Parathyroid adenoma (tissue), 2 donors: ENCODE data around the gene SLC37A3.
"Not testable (repeated sequence)": the region's sequence is repeated elsewhere in the genome, so short reads cannot be mapped to it uniquely, and the experiment has no call there.

ENCODE experiments used
- H2AFZ ChIP-seq: fragments of 300-600 bp; sonication (generic); one replicate; pipeline ENCODE4 v1.7.0; 2017; ENCODE audit warnings: antibody characterized with exemption, mild to moderate bottlenecking
- H3K27ac ChIP-seq: fragments of 300-600 bp; sonication (generic); one replicate; pipeline ENCODE4 v1.7.0; 2017
- H3K27me3 ChIP-seq: fragments of 300-600 bp; sonication (generic); one replicate; pipeline ENCODE4 v1.7.0; 2017; ENCODE audit warnings: low read length; ENCODE audit not compliant: control insufficient read depth, insufficient read depth
- H3K36me3 ChIP-seq: fragments of 300-600 bp; sonication (generic); one replicate; pipeline ENCODE4 v1.7.0; 2017; ENCODE audit warnings: low read length; ENCODE audit not compliant: control insufficient read depth, insufficient read depth
- H3K4me1 ChIP-seq: fragments of 300-600 bp; sonication (generic); one replicate; pipeline ENCODE4 v1.7.0; 2017; ENCODE audit warnings: control low read depth
- H3K4me2 ChIP-seq: fragments of 300-600 bp; sonication (generic); one replicate; pipeline ENCODE4 v1.7.0; 2017; ENCODE audit warnings: low read length
- H3K4me3 ChIP-seq: fragments of 300-600 bp; sonication (generic); one replicate; pipeline ENCODE4 v1.7.0; 2017; ENCODE audit warnings: low read depth, low read length
- H3K79me2 ChIP-seq: fragments of 300-600 bp; sonication (generic); one replicate; pipeline ENCODE4 v1.7.0; 2017; ENCODE audit warnings: control low read depth
- H3K9ac ChIP-seq: fragments of 300-600 bp; sonication (generic); one replicate; pipeline ENCODE4 v1.7.0; 2017; ENCODE audit warnings: mild to moderate bottlenecking
- H3K9me3 ChIP-seq: fragments of 300-600 bp; sonication (generic); one replicate; pipeline ENCODE4 v1.7.0; 2017; ENCODE audit warnings: low read length; ENCODE audit not compliant: control insufficient read depth
- CTCF ChIP-seq: fragments of 300-600 bp; sonication (generic); IDR thresholded peaks from one replicate; pipeline ENCODE4 v1.7.0; 2017; ENCODE audit warnings: antibody characterized with exemption, mild to moderate bottlenecking
- donor health status: primary hyperparathyroidism.

SLC37A3 gene

DNA sequence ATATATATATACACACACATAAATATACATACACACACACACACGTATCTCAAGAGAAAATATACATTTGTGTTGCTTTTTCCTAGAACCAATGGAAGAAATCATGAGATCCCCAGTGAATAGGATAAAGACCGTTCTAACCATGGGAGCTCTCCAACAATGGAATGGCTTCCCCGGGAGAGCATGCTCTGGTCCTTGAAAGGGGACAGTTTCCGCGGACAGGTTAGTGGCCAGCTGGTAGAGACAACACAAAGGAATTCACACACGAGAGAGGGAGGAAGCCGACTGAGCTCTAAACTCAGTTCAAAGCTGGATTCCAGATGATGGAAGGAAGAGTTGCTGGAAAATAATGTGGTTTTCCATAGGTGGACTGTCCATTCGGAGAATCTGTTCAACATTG, 72.7 kb downstream of the SLC37A3 start:
- TF ChIP-seq CTCF, result no peak
- no peaks in the 10 kb centered on the region for H3K79me2 ChIP-seq
- no peaks in the 10 kb centered on the region for H3K36me3 ChIP-seq
- no peak overlapping the region for H3K4me3 ChIP-seq
- H3K9me3 ChIP-seq, result no peaks in the 10 kb centered on the region
- no peak overlapping the region for H2AFZ ChIP-seq
- H3K27me3 ChIP-seq, result no peaks in the 10 kb centered on the region
- H3K9ac ChIP-seq, result no peak overlapping the region
- no peaks in the 10 kb centered on the region for H3K4me1 ChIP-seq
- H3K27ac ChIP-seq, result no peak overlapping the region
- peak overlapping the region; percentile 36 for H3K4me2 ChIP-seq

GRCh38 chr7:140324714-140325113, 73.6 kb downstream of the SLC37A3 start:
- Histone ChIP-seq H2AFZ (no peak overlapping the region), H3K9me3 (no peaks in the 10 kb centered on the region), H3K4me2 (no peak overlapping the region), H3K27me3 (no peaks in the 10 kb centered on the region), H3K27ac (no peak overlapping the region), H3K4me1 (no peaks in the 10 kb centered on the region), H3K9ac (no peak overlapping the region), H3K36me3 (no peaks in the 10 kb centered on the region), H3K4me3 (no peak overlapping the region), H3K79me2 (no peaks in the 10 kb centered on the region)
- no peak for TF ChIP-seq CTCF

GRCh38 chr7:140322759-140323158, 75.6 kb downstream of the SLC37A3 start:
- Histone ChIP-seq H3K4me3 (no peak overlapping the region), H3K4me2 (no peak overlapping the region), H3K4me1 (no peaks in the 10 kb centered on the region), H3K27me3 (no peaks in the 10 kb centered on the region), H3K27ac (no peak overlapping the region), H3K9ac (no peak overlapping the region), H3K79me2 (no peaks in the 10 kb centered on the region), H3K9me3 (no peaks in the 10 kb centered on the region), H2AFZ (no peak overlapping the region), H3K36me3 (no peaks in the 10 kb centered on the region)
- no peak for TF ChIP-seq CTCF

- H2AFZ ChIP-seq, H3K79me2 ChIP-seq, H3K4me2 ChIP-seq, H3K9me3 ChIP-seq, H3K36me3 ChIP-seq, H3K4me3 ChIP-seq, H3K27ac ChIP-seq, H3K9ac ChIP-seq, H3K27me3 ChIP-seq, H3K4me1 ChIP-seq: not testable (repeated sequence)
Measured at GRCh38 chr7:140320078-140320477, 78.3 kb downstream of the SLC37A3 start.

GRCh38 chr7:140317999-140318398, 80.3 kb downstream of the SLC37A3 start:
- no peak overlapping the region for H3K27ac ChIP-seq
- TF ChIP-seq CTCF, result no peak
- no peak overlapping the region for H3K4me3 ChIP-seq
- H3K36me3 ChIP-seq, result no peaks in the 10 kb centered on the region
- no peak overlapping the region for H2AFZ ChIP-seq
- no peaks in the 10 kb centered on the region for H3K27me3 ChIP-seq
- H3K79me2 ChIP-seq, result no peaks in the 10 kb centered on the region
- H3K9ac ChIP-seq, result no peak overlapping the region
- H3K4me1 ChIP-seq, result peaks cover 8% of the 10 kb centered on the region
- H3K4me2 ChIP-seq, result no peak overlapping the region
- H3K9me3 ChIP-seq, result no peaks in the 10 kb centered on the region
